GM10248 (cell line): Measurements from ENCODE around the gene LNX1.

Experiments used
- CTCF ChIA-PET: fragments of 300-600 bp; sonication (Branson Sonifier 250); formaldehyde crosslinking; extraction: SDS; loops from one replicate; lab custom pipeline; 2021; ENCODE audit warnings: antibody characterized with exemption; lab: Yijun Ruan, JAX
- POLR2A ChIA-PET: fragments of 350-650 bp; sonication (Branson Sonifier 250); formaldehyde crosslinking; extraction: SDS; loops from one replicate; lab custom pipeline; 2020; ENCODE audit warnings: antibody characterized with exemption; lab: Yijun Ruan, JAX
- DNase-seq: peaks from one replicate; pipeline ENCODE4 v3.0.0; 2012; ENCODE audit errors: extremely low spot score
- CTCF ChIP-seq: IDR thresholded peaks from 2 replicates; pipeline ENCODE4 v1.5.1; 2012; ENCODE audit warnings: mild to moderate bottlenecking, low read depth; ENCODE audit errors: extremely low read depth, missing control alignments, control extremely low read depth

Gene LNX1

GRCh38 chr4:53608242-53608641 is 17.0 kb upstream of the LNX1 start:
- no peak for TF ChIP-seq CTCF

GRCh38 chr4:53605783-53606182 is 14.5 kb upstream of the LNX1 start:
- ChIA-PET CTCF (no interaction called here), POLR2A (no interaction called here)

More at GRCh38 chr4:53608242-53608641, 17.0 kb upstream of the LNX1 start:
- POLR2A ChIA-PET = no interaction called here
- DNase-seq = no peak
- CTCF ChIA-PET = interaction anchor here (1.4 kb wide), 1 partner anchor 9 kb away, joined by 3 read pairs; no protein-coding TSS in a partner anchor

DNA sequence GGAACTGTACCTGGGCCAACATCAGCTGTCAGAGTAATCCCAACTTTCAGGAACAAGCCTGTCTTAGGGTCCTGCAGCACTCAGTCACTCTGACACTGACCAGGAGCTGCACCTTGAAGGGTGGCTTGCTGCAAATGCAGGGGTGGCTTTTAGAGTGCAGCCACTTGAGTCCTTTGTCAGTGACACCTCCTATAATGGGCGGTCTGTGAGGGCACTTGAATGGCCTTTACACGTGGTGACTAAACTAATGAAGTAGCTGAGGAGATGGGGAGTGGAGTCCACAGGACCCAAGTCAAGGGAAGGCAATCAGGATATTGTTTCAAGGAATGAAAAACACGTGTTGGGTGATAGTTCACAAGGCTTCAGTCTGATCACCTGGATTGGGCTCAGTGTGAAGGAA is 11.1 kb upstream of the LNX1 start:
- ChIA-PET CTCF (interaction anchor here (0.9 to 1.5 kb wide), 6 partner anchors 13 to 95 kb away, joined by 3 to 5 read pairs (median 3); no protein-coding TSS in a partner anchor), POLR2A (no interaction called here)
- TF ChIP-seq CTCF = no peak
- DNase-seq = no peak

More at GRCh38 chr4:53605783-53606182, 14.5 kb upstream of the LNX1 start:
- no peak for DNase-seq
- TF ChIP-seq CTCF = no peak

GRCh38 chr4:53601251-53601764 is 10.0 kb upstream of the LNX1 start:
- POLR2A ChIA-PET = no interaction called here
- CTCF ChIA-PET = interaction anchor here (0.8 to 2.2 kb wide), 13 partner anchors 11 to 633 kb away, joined by 3 to 10 read pairs (median 4); partner anchors contain the start of gene LNX1
- peak; percentile 32 for TF ChIP-seq CTCF
- DNase-seq = peak; percentile 36

DNA sequence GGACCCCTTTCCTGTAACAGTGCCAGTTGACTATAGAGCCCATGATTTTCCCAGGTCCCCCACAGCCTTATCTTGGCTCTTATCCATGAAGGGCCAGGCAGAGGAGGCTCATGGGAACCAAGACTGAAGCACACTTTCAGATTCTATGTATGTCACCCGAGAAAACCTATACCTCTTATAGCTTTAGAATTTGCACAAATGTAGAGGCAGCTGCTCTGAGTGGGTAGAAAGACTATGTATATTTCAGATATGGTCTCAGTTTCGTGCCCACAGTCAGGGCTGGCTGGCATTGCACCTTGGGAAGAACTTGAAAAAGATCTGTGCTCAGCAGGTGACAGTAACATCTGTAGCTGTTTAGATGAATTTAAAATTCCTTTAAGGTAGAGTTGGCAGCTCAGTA is 8.3 kb upstream of the LNX1 start:
- no peak for DNase-seq
- CTCF ChIA-PET = interaction anchor here (1.3 to 2.2 kb wide), 3 partner anchors 9 to 108 kb away, joined by 3 to 5 read pairs (median 4); no protein-coding TSS in a partner anchor
- POLR2A ChIA-PET = no interaction called here
- TF ChIP-seq CTCF = no peak

GRCh38 chr4:53598901-53599300 is 7.6 kb upstream of the LNX1 start:
- POLR2A ChIA-PET = no interaction called here
- TF ChIP-seq CTCF = no peak
- CTCF ChIA-PET = interaction anchor here (0.9 kb wide), 1 partner anchor 13 kb away, joined by 3 read pairs; no protein-coding TSS in a partner anchor
- DNase-seq = no peak

DNA sequence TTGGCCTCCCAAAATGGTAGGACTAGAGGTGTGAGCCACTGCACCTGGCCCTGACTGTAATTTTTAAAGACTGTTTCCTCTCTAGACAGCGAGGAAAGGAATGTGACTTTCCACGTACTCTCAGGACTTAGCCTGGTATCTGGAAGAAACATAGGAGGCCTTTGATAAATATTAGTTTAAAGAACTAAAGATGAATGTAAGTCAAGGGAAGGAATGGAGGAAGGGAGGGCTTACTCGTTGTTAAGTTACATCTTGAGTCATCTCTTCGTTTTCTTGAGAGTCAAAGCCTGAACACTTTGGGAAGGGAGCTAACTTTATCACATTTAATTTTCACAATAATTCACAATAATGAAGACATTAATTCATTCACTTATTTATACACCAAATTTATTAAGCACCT is 7.2 kb upstream of the LNX1 start:
- ChIA-PET POLR2A (no interaction called here), CTCF (interaction anchor here (0.9 kb wide), 1 partner anchor 14 kb away, joined by 3 read pairs; no protein-coding TSS in a partner anchor)
- DNase-seq = no peak
- TF ChIP-seq CTCF = no peak
